ENCODE data around the gene ARL8B.

The ARL8B gene

GRCh38 chr3:5190147-5190791 is 68.2 kb downstream of the ARL8B start:
- TF ChIP-seq CTCF (IDR thresholded peaks at IDR 0.05; ENCODE audit: insufficient read depth, low read depth, low read length, missing control alignments), result no peak

GRCh38 chr3:5191555-5192304 is 69.6 kb downstream of the ARL8B start:
- H3K4me3 ChIP-seq (ENCODE audit: low read depth, low read length), result peak overlapping the region; percentile 94
- no peak for TF ChIP-seq CTCF (IDR thresholded peaks at IDR 0.05; ENCODE audit: insufficient read depth, low read depth, low read length, missing control alignments)
- DNase-seq (ENCODE audit: low read depth), result peak; percentile 54

More at GRCh38 chr3:5190147-5190791, 68.2 kb downstream of the ARL8B start:
- H3K4me3 ChIP-seq (ENCODE audit: low read depth, low read length), result peak overlapping the region; percentile 94
- peak; percentile 34 for DNase-seq (ENCODE audit: low read depth)

DNA sequence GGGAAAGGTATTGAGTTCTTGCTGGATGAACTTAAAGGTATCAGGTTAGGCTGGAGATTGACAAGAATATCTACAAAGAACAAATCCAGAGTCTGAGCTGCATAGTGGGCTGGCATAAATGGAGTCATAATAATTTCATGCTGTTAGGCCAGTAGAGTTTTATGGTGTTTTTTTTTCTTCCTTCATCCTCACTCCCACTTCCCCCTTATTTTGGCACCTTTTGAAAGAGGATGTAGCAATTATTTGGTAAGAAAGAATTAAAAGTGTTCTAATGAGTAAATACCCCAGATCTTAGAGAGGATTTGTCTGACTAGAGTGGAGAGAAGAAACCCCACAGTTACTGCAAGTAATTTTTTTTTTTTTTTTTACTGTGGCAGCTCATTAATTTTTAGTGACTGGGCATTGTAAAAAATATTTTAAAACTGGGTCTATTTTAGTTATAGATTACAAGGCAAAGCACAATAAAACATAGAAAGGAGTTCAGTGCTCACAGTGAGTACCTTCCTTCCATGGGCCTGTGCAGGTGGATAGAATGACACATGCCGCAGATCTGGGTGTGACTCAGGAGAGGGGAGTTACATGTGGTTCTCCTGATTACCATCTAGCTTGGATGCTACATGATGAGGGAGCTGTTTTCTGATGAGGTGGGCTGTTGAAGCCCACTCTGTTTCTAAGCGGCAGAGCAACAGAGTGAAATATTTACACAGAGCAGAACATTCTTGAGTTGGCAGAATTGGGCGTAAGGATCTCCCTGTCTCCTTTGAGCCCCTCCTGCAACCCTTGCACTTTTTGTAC is 70.7 kb downstream of the ARL8B start:
- no peak for DNase-seq (ENCODE audit: low read depth)

GRCh38 chr3:5194341-5194740 is 72.2 kb downstream of the ARL8B start:
- no peak for DNase-seq (ENCODE audit: low read depth)
- no peak overlapping the region for H3K4me3 ChIP-seq (ENCODE audit: low read depth, low read length)
- TF ChIP-seq CTCF (IDR thresholded peaks at IDR 0.05; ENCODE audit: insufficient read depth, low read depth, low read length, missing control alignments), result no peak

More for the DNA sequence above, 70.7 kb downstream of the ARL8B start:
- TF ChIP-seq CTCF (IDR thresholded peaks at IDR 0.05; ENCODE audit: insufficient read depth, low read depth, low read length, missing control alignments), result no peak
- H3K4me3 ChIP-seq (ENCODE audit: low read depth, low read length), result peak overlapping the region; percentile 94

- TF ChIP-seq CTCF (IDR thresholded peaks at IDR 0.05; ENCODE audit: insufficient read depth, low read depth, low read length, missing control alignments), result no peak
- peak; percentile 70 for DNase-seq (ENCODE audit: low read depth)
- H3K4me3 ChIP-seq (ENCODE audit: low read depth, low read length), result no peak overlapping the region; the same call in 1 of the 2 replicates
These were observed 72.9 kb downstream of the ARL8B start for GRCh38 chr3:5194801-5195509.

- DNase-seq (ENCODE audit: low read depth), result peak; percentile 30
- no peak overlapping the region for H3K4me3 ChIP-seq (ENCODE audit: low read depth, low read length)
- TF ChIP-seq CTCF (IDR thresholded peaks at IDR 0.05; ENCODE audit: insufficient read depth, low read depth, low read length, missing control alignments), result no peak
These were observed 73.5 kb downstream of the ARL8B start for GRCh38 chr3:5195605-5196004.

Measured in GM12865 (cell line).